Skeletal muscle tissue (tissue), 4 donors: Measurements from ENCODE around the gene CCL4. TPM values are rescaled to one million over a fixed set of nuclear protein-coding genes. Genes with fewer than 3 reads are reported as not detected.
"Not testable (repeated sequence)": the region's sequence is repeated elsewhere in the genome, so short reads cannot be mapped to it uniquely, and the experiment has no call there.

ENCODE experiments used
- H3K27ac ChIP-seq: one replicate; pipeline ENCODE4 v1.7.0; 2013; ENCODE audit warnings: mild to moderate bottlenecking, low read depth, low read length, inconsistent platforms
- H3K27me3 ChIP-seq, 3 donors: one replicate each; pipeline ENCODE4 v1.7.0; 2013; ENCODE audit warnings: low read length in 3 of 3; ENCODE audit not compliant: control insufficient read depth in 3 of 3, insufficient read depth in 3 of 3
- H3K36me3 ChIP-seq, 3 donors: one replicate each; pipeline ENCODE4 v1.7.0; 2013; ENCODE audit warnings: low read length in 3 of 3; ENCODE audit not compliant: control insufficient read depth in 3 of 3, insufficient read depth in 3 of 3
- H3K4me1 ChIP-seq, 3 donors: one replicate each; pipeline ENCODE4 v1.7.0; 2013; ENCODE audit warnings: low read length in 3 of 3, mild to moderate bottlenecking in 3 of 3; ENCODE audit not compliant: control insufficient read depth in 3 of 3, insufficient read depth in 3 of 3
- H3K4me3 ChIP-seq, 3 donors: one replicate each; pipeline ENCODE4 v1.7.0; 2013; ENCODE audit warnings: low read length in 3 of 3
- H3K9ac ChIP-seq, 3 donors: one replicate each; pipeline ENCODE4 v1.7.0; 2013; ENCODE audit warnings: low read length in 3 of 3, mild to moderate bottlenecking in 3 of 3, moderate library complexity in 2 of 3, low read depth in 1 of 3
- H3K9me3 ChIP-seq, 3 donors: one replicate each; pipeline ENCODE4 v1.7.0; 2013; ENCODE audit warnings: low read length in 3 of 3; ENCODE audit not compliant: control insufficient read depth in 3 of 3
- total RNA-seq: library from RNA; depleted of rRNA; stranded (reverse); fragments of >200 nt; gene quantifications from one replicate; pipeline ENCODE4 v1.2.3, GENCODE V29; 2014
- donor health status: Osteomylitis.

Gene CCL4
- total RNA-seq, 1 donor from 2014 or later, result 1.6 TPM

DNA sequence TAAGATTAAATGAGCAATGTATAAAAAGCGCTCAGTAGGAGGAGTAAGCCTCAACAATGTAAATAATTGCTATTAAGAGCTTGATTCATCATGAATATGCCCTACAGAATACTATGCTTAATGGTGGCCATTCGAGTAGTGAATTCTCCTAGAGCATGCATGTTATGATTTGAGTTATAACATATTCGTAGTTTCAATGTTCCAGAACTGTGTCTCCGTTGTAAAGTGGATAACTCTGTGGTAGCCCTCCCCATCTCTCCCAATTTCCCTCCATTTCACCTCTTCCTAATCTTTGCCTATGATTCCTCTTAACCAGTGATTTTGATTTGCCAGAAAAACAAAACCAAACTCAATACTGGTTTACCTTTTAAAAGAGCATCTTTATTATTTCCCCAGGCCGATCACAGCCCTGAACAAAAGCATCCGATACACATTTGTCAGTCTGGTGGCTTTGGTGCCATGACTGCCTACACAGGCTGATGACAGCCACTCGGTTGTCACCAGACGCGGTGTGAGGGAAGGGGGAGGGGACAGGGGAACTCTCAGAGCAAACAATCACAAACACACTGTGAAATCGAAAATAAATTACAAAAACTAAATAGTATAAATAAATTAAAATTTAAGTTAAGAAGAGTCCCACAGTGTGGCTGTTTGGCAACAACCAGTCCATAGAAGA lies 15.6 kb upstream of the CCL4 start:
- Histone ChIP-seq H3K27me3 (peaks cover 0 to 11% (median 0%) of the 10 kb centered on the region in 3 donors), H3K27ac (peak overlapping the region; percentile 32)
- H3K9me3 ChIP-seq, H3K36me3 ChIP-seq, H3K4me3 ChIP-seq, H3K9ac ChIP-seq, H3K4me1 ChIP-seq: not testable (repeated sequence)

DNA sequence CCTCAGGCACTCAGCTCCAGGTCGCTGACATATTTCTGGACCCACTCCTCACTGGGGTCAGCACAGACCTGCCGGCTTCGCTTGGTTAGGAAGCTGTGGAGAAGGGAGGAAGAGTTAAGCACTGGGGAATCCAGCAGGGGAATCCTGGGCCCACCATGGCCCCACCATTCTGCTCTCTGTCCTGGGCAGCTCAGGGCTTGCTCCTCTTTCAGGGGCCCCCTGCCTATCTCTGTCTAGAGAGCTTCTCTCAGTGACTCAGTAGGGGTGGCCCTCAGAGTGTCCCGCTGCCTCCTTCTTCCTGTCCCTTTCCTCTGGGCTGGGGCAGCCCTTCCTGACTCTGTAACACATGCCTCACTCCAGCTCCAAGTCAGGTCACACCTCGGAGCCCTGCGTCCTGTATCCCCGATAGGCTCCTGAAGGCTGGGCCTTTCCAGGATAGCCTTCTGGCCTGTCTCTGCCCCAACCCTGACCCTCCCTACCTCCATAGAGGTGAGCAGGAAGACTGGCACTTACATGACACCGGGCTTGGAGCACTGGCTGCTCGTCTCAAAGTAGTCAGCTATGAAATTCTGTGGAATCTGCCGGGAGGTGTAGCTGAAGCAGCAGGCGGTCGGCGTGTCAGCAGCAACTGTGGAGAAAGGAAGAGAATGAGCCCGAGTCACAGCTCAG lies 14.8 kb upstream of the CCL4 start:
- H3K27ac ChIP-seq, result peak overlapping the region; percentile 32

DNA sequence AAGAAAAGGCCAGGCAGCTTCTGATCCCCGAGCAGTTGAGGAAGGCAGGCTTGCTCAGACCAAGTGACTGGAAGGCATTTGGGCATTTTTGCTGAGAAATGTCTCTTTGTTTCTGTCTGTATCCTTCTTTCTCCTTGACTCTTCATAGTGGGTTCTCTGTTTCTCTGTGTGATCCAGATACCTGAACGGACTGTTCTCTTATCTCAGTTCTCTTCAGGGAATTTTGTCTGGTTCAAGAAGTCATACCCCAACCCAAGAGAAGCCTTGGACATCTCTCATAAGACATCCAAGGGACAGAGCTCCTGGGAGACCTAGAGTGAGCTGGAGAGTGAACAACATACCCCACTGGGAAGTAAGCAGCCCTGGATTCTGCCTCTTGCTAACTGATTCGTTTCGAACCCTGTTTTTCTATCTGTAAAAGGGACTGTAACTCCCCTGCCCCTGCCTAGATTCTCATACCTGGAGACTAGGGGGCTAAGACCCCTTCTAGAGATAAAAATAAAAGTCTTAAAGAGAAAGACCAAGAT lies 14.2 kb upstream of the CCL4 start:
- Histone ChIP-seq H3K27ac (peak overlapping the region; percentile 32), H3K9me3 (no peaks in the 10 kb centered on the region), H3K27me3 (peaks cover 0 to 11% (median 0%) of the 10 kb centered on the region in 3 donors), H3K36me3 (no peaks in the 10 kb centered on the region), H3K4me3 (no peak overlapping the region), H3K4me1 (peaks cover 0 to 3% (median 0%) of the 10 kb centered on the region in 3 donors), H3K9ac (no peak overlapping the region)

More for the DNA sequence above, 14.8 kb upstream of the CCL4 start:
- Histone ChIP-seq H3K4me1 (peaks cover 0 to 3% (median 0%) of the 10 kb centered on the region in 3 donors), H3K4me3 (no peak overlapping the region), H3K9ac (no peak overlapping the region), H3K27me3 (peaks cover 0 to 11% (median 0%) of the 10 kb centered on the region in 3 donors), H3K9me3 (no peaks in the 10 kb centered on the region), H3K36me3 (no peaks in the 10 kb centered on the region)

DNA sequence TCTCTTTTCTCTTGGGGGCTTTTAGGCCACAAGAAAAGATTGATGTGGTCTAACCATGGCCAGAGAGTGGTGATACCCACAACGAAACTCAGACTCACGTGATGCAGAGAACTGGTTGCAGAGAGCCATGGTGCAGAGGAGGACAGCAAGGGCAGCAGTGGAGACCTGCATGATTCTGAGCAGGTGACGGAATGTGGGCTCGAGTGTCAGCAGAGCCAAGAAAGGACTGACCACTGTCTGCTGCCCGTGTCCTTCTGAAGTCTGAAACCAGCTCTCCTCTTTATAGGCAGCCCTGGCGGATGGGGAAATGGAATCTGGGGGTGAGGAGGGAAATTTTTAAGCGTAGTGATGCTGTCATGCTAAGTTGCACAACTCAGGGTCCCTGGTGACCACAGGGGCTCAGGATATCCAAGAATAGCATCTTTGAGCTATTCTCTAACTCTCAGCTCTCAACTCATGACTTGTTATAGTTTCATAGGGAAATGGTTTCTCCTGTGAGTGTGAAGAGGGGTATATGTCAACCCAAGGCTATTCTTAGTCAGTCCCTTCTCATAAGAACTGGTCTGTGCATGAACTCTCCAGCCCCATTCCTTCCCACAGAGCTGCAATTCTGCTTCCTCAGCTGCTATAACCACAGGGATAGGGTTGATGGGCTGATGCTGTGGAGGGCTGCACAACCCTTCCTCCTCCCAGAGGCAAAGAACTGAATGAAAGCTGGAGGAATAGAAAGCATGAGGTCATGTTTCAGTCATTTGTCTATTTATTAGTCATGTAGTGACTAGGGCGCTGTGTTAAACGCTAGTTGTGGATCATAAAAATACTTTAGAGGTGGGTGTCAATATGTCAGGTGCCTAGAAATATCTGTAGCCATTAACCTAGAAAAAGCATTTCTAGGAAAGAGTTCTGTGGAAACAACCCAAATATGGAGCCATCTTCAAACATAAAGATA lies 13.5 kb upstream of the CCL4 start, which contains the start of gene CCL3:
Gene CCL3 (minus strand): TSS at position 256 of the 949 bp plus-strand sequence. CDS start 85 bp downstream, at position 171.
- Histone ChIP-seq H3K9ac (no peak within 1 kb of the TSS), H3K4me1 (peaks cover 0 to 3% (median 0%) of the 10 kb centered on the region in 3 donors), H3K27me3 (peaks cover 0 to 11% (median 0%) of the 10 kb centered on the region in 3 donors), H3K9me3 (no peaks in the 10 kb centered on the region), H3K4me3 (no peak within 1 kb of the TSS), H3K27ac (peak within 1 kb of the TSS; percentile 47), H3K36me3 (no peaks in the 10 kb centered on the region)

DNA sequence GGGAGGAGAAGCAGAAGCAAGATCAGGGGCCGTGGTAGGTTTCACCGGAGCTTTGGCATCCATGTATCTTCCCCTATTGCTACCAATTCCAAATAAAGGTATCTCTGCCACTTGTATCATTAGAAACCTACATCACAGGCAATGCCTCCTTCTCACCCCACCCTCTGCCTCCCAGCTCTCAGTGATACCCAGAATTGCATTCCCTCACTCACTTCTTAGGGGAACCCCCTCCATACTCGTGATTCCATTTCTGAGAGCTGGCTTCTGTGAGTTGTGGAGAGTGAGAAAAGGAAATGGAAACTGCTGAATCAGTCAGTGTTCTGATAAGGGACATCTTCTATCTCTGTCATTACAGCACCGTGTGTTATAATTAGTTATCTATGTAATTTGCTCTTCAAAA lies 11.4 kb upstream of the CCL4 start:
- H3K27ac ChIP-seq, result no peak overlapping the region
- H3K9me3 ChIP-seq, result no peaks in the 10 kb centered on the region
- peaks cover 0 to 11% (median 0%) of the 10 kb centered on the region in 3 donors for H3K27me3 ChIP-seq
- H3K9ac ChIP-seq, result no peak overlapping the region
- H3K4me1 ChIP-seq, result peaks cover 0 to 3% (median 0%) of the 10 kb centered on the region in 3 donors
- no peaks in the 10 kb centered on the region for H3K36me3 ChIP-seq
- no peak overlapping the region for H3K4me3 ChIP-seq

DNA sequence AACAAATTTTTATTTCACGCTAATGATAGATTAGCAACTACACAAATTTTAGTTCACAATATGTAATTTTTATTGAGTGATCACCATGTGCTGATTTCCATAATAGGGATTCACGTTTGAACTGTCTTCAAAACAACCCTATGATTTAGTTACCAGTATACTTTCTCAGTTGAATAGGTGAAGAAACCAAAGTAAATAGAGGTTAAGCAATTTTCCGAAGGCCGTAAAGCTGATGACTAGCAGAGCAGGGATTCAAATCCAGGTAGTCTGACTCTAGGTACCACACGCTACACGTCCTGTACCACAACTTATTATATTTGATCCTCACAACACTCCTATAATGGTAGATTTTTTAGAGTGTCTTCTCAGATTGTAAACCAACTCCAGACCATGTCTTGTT lies 10.9 kb upstream of the CCL4 start:
- H3K36me3 ChIP-seq, H3K4me1 ChIP-seq, H3K27ac ChIP-seq, H3K4me3 ChIP-seq, H3K9ac ChIP-seq, H3K9me3 ChIP-seq: not testable (repeated sequence)
- peaks cover 0 to 11% (median 0%) of the 10 kb centered on the region in 3 donors for H3K27me3 ChIP-seq

DNA sequence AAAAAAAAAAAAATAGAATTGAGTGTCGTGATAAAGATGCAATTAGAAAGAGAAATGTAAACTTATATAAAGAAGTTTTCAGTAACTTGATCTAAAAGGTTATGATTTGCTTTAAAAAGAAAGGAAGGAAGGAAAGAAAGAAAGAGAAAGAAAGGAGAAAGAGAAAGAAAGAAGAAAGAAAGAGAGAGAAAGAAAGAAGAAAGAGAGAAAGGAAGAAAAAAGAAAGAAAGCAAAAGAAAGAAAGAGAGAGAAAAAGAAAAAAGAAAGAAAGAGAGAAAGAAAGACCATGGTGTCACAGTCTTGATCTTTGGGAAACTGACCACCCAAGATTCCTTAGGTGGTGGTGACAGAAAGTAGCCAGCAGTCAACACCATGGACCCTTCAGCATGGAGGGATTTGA lies 9.4 kb upstream of the CCL4 start:
- Histone ChIP-seq H3K9ac (no peak overlapping the region), H3K4me3 (no peak overlapping the region)

DNA sequence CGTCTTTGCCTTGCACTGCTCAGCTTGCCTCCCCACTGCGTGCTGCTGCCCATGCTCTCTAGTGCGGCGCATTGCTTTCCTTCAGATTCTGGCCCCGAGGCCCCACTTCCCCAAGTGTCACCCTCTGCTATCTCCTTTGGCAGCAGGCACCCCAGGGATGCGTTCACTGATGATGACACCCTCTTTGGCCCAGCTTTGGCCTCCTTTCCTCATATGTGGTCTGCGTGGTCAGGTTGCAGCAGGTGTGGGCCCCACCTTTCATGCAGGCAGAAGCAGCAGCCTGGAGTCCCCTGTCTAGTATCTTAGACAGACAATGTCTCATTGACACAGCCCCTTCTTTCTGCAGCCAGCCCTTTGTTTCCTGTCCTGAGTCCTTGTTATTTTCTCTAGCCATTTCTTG lies 8.9 kb upstream of the CCL4 start:
- Histone ChIP-seq H3K9ac (no peak overlapping the region), H3K27me3 (peaks cover 0 to 7% (median 0%) of the 10 kb centered on the region in 3 donors), H3K9me3 (no peaks in the 10 kb centered on the region), H3K4me1 (peaks cover 0 to 2% (median 0%) of the 10 kb centered on the region in 3 donors), H3K4me3 (no peak overlapping the region), H3K27ac (no peak overlapping the region), H3K36me3 (no peaks in the 10 kb centered on the region)

More for the DNA sequence above, 9.4 kb upstream of the CCL4 start:
- H3K4me1 ChIP-seq, result peaks cover 0 to 3% (median 0%) of the 10 kb centered on the region in 3 donors
- H3K27me3 ChIP-seq, result peaks cover 0 to 7% (median 0%) of the 10 kb centered on the region in 3 donors
- H3K36me3 ChIP-seq, result no peaks in the 10 kb centered on the region
- H3K27ac ChIP-seq, result no peak overlapping the region
- H3K9me3 ChIP-seq, result no peaks in the 10 kb centered on the region

DNA sequence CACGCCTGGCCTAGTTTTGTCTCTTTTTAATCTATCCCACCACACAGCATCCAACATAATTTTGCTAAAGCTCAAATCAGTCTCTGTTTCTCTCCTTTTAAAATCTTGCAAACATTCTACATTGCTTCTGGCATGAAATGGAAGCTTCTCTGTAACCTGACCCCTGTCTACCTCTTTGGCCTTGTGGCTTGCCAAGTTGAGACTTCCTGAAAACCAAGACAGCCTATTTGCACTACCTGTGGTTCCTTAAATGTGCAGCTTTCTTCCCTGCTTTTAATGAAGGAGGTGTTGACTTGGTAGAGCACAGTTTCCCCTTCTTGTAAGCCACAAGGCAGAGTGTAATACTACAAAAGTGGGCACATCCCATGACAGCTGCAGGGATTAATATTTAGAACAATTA lies 7.6 kb upstream of the CCL4 start:
- Histone ChIP-seq H3K4me1 (no peaks in the 10 kb centered on the region), H3K27ac (no peak overlapping the region), H3K4me3 (no peak overlapping the region), H3K27me3 (no peaks in the 10 kb centered on the region), H3K9ac (no peak overlapping the region), H3K9me3 (no peaks in the 10 kb centered on the region), H3K36me3 (no peaks in the 10 kb centered on the region)
